C4-2B (cell line): ENCODE results near the gene MVD.

Experiments
- H3K27ac ChIP-seq: fragments of 450-650 bp; 2 replicates; pipeline ENCODE4 v1.5.1; 2017
- ZFX ChIP-seq: fragments of 450-650 bp; IDR thresholded peaks from 2 replicates; pipeline ENCODE4 v1.6.1; 2017
- TF ChIP-seq, protein P1 (sequence below): fragments of 450-650 bp; conservative IDR thresholded peaks from 2 replicates; pipeline ENCODE4 v1.5.1; 2017; ENCODE audit warnings: mild to moderate bottlenecking

The MVD gene, protein sequence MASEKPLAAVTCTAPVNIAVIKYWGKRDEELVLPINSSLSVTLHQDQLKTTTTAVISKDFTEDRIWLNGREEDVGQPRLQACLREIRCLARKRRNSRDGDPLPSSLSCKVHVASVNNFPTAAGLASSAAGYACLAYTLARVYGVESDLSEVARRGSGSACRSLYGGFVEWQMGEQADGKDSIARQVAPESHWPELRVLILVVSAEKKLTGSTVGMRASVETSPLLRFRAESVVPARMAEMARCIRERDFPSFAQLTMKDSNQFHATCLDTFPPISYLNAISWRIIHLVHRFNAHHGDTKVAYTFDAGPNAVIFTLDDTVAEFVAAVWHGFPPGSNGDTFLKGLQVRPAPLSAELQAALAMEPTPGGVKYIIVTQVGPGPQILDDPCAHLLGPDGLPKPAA

DNA sequence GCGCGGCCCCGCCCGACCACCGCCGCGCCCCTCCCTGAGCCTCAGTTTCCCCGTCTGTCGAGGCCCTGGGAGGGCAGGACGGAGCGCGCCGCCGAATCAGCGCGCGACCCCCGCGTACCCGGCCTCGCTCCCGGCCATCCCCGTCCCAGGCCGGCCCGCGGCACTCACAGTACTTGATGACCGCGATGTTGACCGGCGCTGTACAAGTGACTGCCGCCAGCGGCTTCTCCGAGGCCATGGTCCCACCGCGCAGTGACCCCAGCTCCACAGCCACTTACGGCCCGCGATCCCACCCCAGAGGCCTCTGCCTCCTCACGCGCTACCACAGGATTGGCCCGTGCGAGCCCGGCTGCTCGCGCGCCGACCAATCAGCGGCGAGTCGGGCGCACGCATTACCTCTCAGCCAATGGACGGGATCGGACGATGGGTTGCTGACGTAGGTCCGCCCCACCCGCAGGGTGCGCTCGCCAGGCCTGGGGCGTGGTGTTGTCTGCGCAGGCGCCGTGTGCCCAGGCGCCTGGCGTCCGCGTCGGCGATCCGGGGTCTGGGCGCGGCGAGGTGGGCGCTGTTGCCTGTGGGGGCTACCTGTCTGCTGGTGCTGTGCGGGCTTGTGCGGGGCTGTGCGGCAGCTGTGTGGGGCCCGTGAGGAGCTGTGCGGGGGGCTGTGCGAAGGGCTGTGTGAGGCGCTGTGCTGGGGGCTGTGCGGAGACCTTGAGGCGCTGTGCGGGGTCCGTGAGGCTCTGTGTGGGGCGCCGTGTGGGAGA, at the start of gene MVD:
Gene MVD, minus strand, starts transcription at position 249 of the 764 bp plus-strand sequence. Its CDS starts 11 bp downstream, at position 238.
- TF ChIP-seq, protein P1, sequence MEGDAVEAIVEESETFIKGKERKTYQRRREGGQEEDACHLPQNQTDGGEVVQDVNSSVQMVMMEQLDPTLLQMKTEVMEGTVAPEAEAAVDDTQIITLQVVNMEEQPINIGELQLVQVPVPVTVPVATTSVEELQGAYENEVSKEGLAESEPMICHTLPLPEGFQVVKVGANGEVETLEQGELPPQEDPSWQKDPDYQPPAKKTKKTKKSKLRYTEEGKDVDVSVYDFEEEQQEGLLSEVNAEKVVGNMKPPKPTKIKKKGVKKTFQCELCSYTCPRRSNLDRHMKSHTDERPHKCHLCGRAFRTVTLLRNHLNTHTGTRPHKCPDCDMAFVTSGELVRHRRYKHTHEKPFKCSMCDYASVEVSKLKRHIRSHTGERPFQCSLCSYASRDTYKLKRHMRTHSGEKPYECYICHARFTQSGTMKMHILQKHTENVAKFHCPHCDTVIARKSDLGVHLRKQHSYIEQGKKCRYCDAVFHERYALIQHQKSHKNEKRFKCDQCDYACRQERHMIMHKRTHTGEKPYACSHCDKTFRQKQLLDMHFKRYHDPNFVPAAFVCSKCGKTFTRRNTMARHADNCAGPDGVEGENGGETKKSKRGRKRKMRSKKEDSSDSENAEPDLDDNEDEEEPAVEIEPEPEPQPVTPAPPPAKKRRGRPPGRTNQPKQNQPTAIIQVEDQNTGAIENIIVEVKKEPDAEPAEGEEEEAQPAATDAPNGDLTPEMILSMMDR: no peak
- peak; percentile 43; the same call in 1 of the 2 replicates for TF ChIP-seq ZFX
- H3K27ac ChIP-seq: peak within 1 kb of the TSS; percentile 95

DNA sequence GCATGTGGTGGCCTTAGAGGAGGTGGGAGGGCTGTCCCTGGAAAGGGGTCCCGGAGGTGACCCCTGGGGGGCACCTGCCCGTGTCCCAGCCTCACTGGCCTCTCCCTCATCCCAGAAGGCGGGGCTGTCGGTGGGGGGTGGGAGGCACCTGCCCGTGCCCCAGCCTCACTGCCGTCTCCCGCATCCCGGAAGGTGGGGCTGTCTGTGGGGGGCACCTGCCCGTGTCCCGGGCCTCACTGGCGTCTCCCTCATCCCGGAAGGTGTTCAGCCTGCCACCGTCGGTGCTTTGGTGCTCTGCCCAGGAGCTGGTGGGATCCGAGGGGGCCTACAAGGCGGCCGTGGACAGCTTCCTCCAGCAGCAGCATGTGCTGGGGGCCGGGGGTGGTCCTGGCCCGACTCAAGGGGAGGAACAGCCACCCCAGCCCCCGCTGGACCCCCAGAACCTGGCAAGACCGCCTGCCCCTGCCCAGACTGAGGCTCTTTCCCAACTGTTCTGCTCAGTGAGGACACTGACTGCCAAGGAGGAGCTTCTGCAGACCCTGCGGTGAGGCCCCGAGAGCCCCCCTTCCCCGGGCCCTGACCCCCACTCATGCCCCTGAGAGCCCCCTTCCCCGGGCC, 49.6 kb upstream of the MVD start:
- TF ChIP-seq ZFX: no peak
- TF ChIP-seq, protein P1: no peak
- no peak overlapping the region for H3K27ac ChIP-seq

DNA sequence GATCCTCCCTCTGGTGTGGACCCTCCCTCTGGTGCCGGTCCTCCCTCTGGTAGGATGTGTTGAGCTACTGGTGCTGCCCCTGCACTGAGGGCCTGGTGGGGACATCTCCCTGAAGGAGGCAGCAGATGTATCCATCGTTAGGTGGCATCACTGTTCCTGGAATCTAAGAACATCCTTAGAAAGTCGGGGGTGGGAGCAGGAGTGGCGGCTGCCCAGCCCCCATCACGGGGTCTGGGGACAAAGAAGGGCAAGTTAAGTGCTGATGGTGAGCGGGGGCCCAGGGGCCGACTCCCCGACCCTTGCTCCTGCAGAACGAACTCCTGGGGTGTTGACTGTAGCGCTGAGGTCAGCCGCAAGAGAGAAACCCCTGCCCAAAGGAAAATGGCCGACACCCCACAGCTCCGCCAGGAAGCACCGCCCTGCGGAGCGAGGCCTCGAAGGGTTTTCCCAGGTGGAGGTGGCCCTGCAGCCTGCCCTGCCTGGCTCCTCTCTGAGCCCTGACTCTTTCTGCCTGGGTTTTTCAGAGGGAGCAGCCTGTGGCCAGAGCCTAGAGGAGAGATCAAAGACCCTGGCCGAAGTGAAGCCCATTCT, 49.0 kb upstream of the MVD start:
- TF ChIP-seq ZFX: no peak
- TF ChIP-seq, protein P1: no peak
- no peak overlapping the region for H3K27ac ChIP-seq

DNA sequence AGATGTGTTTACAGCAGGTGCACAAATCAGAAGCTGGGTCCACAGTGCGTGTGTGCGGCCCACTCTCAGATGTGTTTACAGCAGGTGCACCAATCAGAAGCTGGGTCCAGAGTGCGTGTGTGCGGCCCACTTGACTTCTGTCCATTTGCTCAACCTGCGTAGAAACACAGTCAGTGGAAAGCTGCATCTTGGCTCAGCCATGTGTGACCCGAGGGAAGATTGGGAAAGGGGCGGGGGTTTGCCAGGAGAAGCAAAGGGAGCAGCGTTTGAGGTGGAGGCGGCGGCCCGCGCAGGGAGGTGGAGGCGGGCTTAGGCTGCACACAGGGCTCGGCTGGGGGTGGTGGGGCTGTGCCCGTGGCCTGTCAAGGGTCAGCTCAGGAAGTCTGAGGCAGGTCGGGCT, 47.7 kb upstream of the MVD start:
- H3K27ac ChIP-seq: no peak overlapping the region

DNA sequence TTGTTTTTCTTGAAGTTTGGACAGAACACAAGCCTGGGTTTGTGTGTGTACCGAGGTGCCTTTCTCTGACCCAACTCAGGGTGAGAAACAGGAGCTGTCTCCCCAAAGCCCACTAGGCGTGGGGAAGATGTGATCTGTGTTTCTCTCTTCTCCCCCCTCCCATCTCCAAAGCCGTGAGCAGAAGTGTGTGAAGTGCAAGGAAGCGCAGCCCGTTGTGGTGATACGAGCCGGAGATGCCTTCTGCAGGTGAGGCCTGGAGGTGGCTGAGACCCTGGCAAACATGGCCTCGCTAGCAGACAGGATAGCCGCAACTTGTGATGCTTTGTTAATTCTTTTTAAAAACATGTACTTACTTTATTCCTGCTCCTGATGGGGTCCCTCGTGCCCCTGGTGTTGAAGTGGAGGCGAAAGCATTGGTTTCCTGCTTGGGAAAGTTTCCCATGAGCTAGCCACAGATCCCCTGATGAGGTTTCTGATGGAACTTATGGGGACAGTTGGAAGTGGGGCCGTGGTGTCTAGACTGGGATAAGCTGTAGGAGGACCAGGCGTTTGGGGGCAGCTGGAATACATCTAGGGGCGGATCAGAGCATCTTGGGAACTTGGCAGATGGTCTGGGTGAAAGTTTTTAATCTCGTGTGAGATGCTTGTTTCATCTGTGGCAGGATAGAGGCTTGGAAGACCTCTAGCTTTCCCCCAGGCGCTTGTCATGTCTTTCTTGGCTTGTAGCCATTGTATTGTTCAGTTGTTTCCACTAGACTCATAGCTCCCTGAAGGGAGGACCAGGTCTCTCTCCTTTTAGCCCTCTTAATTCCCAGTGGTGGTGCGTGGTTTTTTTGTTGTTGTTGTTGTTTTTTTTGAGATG, 44.3 kb upstream of the MVD start:
- no peak for TF ChIP-seq ZFX
- TF ChIP-seq, protein P1: no peak
- peak overlapping the region; percentile 64 for H3K27ac ChIP-seq

More for the DNA sequence above, 47.7 kb upstream of the MVD start:
- TF ChIP-seq, protein P1: no peak
- TF ChIP-seq ZFX: no peak

DNA sequence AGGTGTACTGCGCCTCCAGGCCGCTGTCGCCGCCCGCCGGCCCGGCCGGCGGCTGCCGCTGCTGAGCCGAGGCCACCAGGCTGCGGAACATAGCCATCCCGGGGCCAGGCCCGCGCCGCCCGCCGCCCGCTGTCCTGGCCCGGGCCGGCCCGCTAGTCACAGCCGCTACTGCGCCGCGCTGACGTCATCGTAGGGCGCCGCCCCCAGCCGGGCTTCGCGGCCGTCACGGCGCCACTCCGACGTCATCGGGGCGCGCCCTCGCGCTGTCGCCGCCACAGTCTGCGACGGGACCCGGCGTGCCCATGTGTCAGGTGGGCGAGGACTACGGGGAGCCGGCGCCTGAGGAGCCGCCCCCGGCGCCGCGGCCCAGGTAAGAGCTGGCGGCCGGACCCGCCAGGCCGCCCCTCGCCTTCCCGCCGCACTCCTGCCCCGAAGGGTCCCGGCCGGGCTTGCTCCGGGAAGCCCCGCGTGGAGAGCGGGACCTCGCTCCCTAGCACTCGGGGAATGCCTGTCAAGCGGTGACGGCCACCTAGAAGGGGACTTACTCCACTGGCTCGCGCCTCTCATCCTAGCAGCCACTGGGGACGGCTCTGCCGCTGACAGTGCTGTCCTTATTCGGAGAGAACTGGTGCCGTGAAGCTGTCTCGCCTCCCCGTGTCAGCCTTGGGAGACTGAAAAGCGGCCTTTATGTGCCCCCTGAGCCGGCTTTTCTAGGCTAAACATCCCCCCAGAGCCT, 43.5 kb upstream of the MVD start, which contains the start of the genes CTU2 and RNF166:
Gene CTU2, plus strand, starts transcription at position 275 of the 736 bp plus-strand sequence. Its CDS starts 28 bp downstream, at position 303.
Gene RNF166, minus strand, starts transcription at position 180 of the 736 bp plus-strand sequence. Its CDS starts 83 bp downstream, at position 97.
- peak; percentile 83; the same call in 1 of the 2 replicates for TF ChIP-seq ZFX
- TF ChIP-seq, protein P1: no peak
- H3K27ac ChIP-seq: peak within 1 kb of the TSS; percentile 64
